SH-SY5Y (cell line): ENCODE data around the gene RAB6B.

Experiments
- GATA2 ChIP-seq: IDR thresholded peaks from 2 replicates; pipeline ENCODE4 v1.6.1; 2011; ENCODE audit warnings: mild to moderate bottlenecking, low read depth, low read length
- GATA3 ChIP-seq: IDR thresholded peaks from 2 replicates; pipeline ENCODE4 v1.6.1; 2011; ENCODE audit warnings: low read depth, mild to moderate bottlenecking, low read length, moderate library complexity

DNA sequence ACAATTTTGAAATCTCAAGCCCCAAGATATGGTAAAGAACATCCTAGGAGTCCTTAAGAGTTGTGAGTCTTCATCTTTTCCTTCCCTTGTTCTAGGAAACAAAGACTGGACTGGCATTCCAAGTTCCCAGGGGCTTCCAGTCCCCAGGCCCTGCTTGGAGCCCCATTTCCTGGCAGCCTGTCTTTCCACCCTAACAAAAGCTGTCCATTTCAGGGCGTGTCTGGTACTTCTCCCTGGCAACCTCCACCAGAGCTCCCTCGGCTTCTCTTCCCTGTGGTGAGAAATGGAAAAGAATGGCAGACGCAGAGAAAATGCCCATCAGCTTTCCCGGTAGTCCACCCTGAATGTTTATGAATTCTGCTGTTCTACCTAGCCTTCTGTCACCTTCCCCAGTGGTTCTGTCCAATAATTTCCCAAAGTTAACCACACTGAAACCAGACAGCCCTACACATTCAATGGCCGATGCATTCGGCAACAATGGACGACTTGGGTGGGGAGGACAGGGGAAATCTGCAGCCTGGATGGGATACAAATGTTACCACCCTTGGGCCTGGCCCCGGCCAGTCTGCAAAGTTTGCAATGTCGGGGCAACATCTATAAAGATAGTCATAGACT is 6.8 kb downstream of the RAB6B start:
- TF ChIP-seq GATA3 = no peak
- TF ChIP-seq GATA2 = no peak
